OCI-LY3 (cell line): ENCODE measurements around the gene NOSTRIN.

Source experiments
- H2AFZ ChIP-seq: fragments of 200-600, 300-600 bp; shearing (Covaris generic); 2 replicates; pipeline ENCODE4 v1.6.0; 2014; ENCODE audit warnings: antibody characterized with exemption, low read depth, low read length
- H3K27ac ChIP-seq: fragments of 200-600, 300-600 bp; sonication (generic); 2 replicates; pipeline ENCODE4 v1.5.1; 2014; ENCODE audit warnings: mild to moderate bottlenecking, low read length, moderate library complexity, mixed read lengths
- H3K27me3 ChIP-seq: fragments of 200-600, 300-600 bp; sonication (generic); 2 replicates; pipeline ENCODE4 v1.6.1; 2014; ENCODE audit warnings: low read depth, low read length, mixed read lengths
- H3K36me3 ChIP-seq: fragments of 200-600, 300-600 bp; sonication (generic); replicated peaks from 2 replicates; pipeline ENCODE3; 2014; ENCODE audit warnings: low read depth, low read length, mixed read lengths
- H3K4me1 ChIP-seq: fragments of 300-600, 200-600 bp; sonication (generic); 2 replicates; pipeline ENCODE4 v1.6.1; 2014; ENCODE audit warnings: low read length, mixed read lengths
- H3K4me2 ChIP-seq: fragments of 200-600, 300-600 bp; sonication (generic); 2 replicates; pipeline ENCODE4 v1.6.1; 2014; ENCODE audit warnings: low read length, mixed read lengths
- H3K4me3 ChIP-seq: fragments of 300-600, 200-600 bp; sonication (generic); 2 replicates; pipeline ENCODE4 v1.5.1; 2014; ENCODE audit warnings: antibody characterized with exemption, mild to moderate bottlenecking, low read length, moderate library complexity
- H3K79me2 ChIP-seq: fragments of 300-600, 200-600 bp; shearing (Covaris generic); 2 replicates; pipeline ENCODE4 v1.6.1; 2014; ENCODE audit warnings: mild to moderate bottlenecking, low read length, mixed read lengths
- H3K9ac ChIP-seq: fragments of 300-600, 200-600 bp; shearing (Covaris generic); 2 replicates; pipeline ENCODE4 v1.6.0; 2014; ENCODE audit warnings: mild to moderate bottlenecking, low read length, moderate library complexity
- H3K9me3 ChIP-seq: fragments of 200-600, 300-600 bp; shearing (Covaris generic); 2 replicates; pipeline ENCODE4 v1.6.1; 2014; ENCODE audit warnings: low read length, mixed read lengths; ENCODE audit not compliant: insufficient read depth
- H4K20me1 ChIP-seq: fragments of 200-600, 300-600 bp; sonication (generic); 2 replicates; pipeline ENCODE4 v1.6.1; 2016; ENCODE audit warnings: low read length, mixed read lengths; ENCODE audit not compliant: insufficient read depth
- EZH2phosphoT487 ChIP-seq: fragments of 200-600 bp; shearing (Covaris generic); IDR thresholded peaks from 2 replicates; pipeline ENCODE4 v1.6.1; 2018; ENCODE audit warnings: antibody characterized with exemption, mixed run types, low read depth
- TF ChIP-seq, protein P1 (sequence below): fragments of 200-600, 300-600 bp; sonication (generic); IDR thresholded peaks from 2 replicates; pipeline ENCODE4 v1.5.1; 2014; ENCODE audit warnings: antibody characterized with exemption, low read length, low read depth

The NOSTRIN gene

GRCh38 chr2:168894101-168894500 is 91.7 kb downstream of the NOSTRIN start:
- Histone ChIP-seq H4K20me1 (no peaks in the 10 kb centered on the region), H3K36me3 (no peaks in the 10 kb centered on the region), H3K4me3 (no peak overlapping the region), H3K9me3 (no peaks in the 10 kb centered on the region), H2AFZ (no peak overlapping the region), H3K4me2 (no peak overlapping the region), H3K27me3 (no peaks in the 10 kb centered on the region), H3K4me1 (peaks cover 8% of the 10 kb centered on the region), H3K9ac (no peak overlapping the region), H3K79me2 (peaks cover 11% of the 10 kb centered on the region), H3K27ac (no peak overlapping the region)
- TF ChIP-seq, protein P1, sequence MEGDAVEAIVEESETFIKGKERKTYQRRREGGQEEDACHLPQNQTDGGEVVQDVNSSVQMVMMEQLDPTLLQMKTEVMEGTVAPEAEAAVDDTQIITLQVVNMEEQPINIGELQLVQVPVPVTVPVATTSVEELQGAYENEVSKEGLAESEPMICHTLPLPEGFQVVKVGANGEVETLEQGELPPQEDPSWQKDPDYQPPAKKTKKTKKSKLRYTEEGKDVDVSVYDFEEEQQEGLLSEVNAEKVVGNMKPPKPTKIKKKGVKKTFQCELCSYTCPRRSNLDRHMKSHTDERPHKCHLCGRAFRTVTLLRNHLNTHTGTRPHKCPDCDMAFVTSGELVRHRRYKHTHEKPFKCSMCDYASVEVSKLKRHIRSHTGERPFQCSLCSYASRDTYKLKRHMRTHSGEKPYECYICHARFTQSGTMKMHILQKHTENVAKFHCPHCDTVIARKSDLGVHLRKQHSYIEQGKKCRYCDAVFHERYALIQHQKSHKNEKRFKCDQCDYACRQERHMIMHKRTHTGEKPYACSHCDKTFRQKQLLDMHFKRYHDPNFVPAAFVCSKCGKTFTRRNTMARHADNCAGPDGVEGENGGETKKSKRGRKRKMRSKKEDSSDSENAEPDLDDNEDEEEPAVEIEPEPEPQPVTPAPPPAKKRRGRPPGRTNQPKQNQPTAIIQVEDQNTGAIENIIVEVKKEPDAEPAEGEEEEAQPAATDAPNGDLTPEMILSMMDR: no peak
- TF ChIP-seq EZH2phosphoT487: no peak

DNA sequence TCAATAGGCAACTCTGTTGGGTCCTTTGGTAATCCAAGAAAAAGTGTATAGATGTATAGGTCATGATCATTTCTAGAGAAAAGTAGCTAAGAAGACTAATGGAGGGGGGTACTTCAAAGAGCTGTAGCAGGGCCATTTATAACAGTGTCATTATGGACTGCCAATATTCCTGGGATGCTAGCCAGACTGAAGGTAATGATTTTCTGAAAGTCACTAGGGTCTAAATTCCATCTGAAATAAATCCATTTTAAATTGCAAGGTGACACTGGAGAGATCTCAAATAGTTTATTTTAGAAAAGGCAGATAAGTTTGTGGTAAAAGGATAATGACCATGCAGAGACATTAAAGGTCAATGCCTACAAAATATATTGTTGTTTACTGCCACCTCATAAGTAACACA is 92.3 kb downstream of the NOSTRIN start:
- TF ChIP-seq EZH2phosphoT487: no peak
- TF ChIP-seq, protein P1: no peak
- Histone ChIP-seq H3K9me3 (no peaks in the 10 kb centered on the region), H3K4me2 (no peak overlapping the region), H3K9ac (no peak overlapping the region), H3K4me1 (peaks cover 5% of the 10 kb centered on the region), H3K27me3 (no peaks in the 10 kb centered on the region), H2AFZ (no peak overlapping the region), H3K27ac (no peak overlapping the region), H4K20me1 (no peaks in the 10 kb centered on the region), H3K79me2 (peaks cover 5% of the 10 kb centered on the region), H3K4me3 (no peak overlapping the region), H3K36me3 (no peaks in the 10 kb centered on the region)

DNA sequence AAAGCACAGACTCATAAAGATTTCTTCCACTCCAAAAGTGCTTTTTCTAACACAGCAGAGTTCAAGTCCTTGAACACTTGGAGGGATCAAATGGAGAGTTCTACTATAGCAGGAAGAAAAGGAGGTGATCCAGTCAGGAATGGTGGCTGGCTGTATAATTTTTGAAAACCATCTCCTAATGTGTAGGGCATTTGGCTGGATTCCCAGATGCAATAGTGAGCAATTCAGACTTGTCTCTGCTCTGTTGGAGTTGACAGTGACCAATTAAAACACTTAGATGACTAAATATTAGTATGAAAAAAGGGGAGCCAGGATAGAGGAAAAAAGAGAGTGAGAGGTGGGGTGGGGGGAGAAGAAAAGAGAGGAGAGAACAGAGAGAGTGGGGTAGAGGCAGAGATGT is 93.3 kb downstream of the NOSTRIN start:
- Histone ChIP-seq H3K4me3 (no peak overlapping the region), H3K79me2 (no peaks in the 10 kb centered on the region), H3K9ac (no peak overlapping the region), H3K4me1 (peaks cover 2% of the 10 kb centered on the region), H3K36me3 (no peaks in the 10 kb centered on the region), H3K4me2 (no peak overlapping the region), H3K27me3 (no peaks in the 10 kb centered on the region), H2AFZ (no peak overlapping the region), H4K20me1 (no peaks in the 10 kb centered on the region), H3K9me3 (no peaks in the 10 kb centered on the region), H3K27ac (no peak overlapping the region)
- TF ChIP-seq, protein P1: no peak
- no peak for TF ChIP-seq EZH2phosphoT487

DNA sequence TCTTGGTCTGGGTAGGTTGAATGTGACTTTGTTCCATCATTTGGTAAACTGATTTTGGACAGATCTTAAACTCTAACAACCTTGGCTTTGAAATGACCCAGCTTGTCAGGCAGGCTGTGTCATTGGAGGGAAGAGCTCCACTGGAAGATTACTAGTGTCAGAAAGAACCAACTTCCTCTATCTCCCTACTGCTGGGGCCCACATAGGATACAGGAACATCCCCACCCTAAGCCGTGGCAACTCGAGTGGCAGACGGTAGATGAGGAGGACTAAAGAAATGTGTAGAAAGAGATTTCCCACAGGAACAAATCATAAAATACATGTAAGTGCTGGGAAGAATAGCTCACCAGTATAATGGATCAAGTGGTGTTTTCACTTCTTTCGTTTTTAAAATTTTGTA is 94.3 kb downstream of the NOSTRIN start:
- TF ChIP-seq, protein P1: no peak
- no peak for TF ChIP-seq EZH2phosphoT487
- H4K20me1 ChIP-seq: no peaks in the 10 kb centered on the region
- no peak overlapping the region for H3K4me3 ChIP-seq
- H3K9ac ChIP-seq: no peak overlapping the region
- no peak overlapping the region for H3K4me2 ChIP-seq
- H3K27me3 ChIP-seq: no peaks in the 10 kb centered on the region
- no peaks in the 10 kb centered on the region for H3K36me3 ChIP-seq
- no peak overlapping the region for H3K27ac ChIP-seq
- H3K79me2 ChIP-seq: no peaks in the 10 kb centered on the region
- H2AFZ ChIP-seq: no peak overlapping the region
- no peaks in the 10 kb centered on the region for H3K4me1 ChIP-seq
- H3K9me3 ChIP-seq: no peaks in the 10 kb centered on the region
